B cell (primary cell): Measurements from ENCODE around the gene PUM2. TPM values are rescaled to one million over a fixed set of nuclear protein-coding genes. Genes with fewer than 3 reads are reported as not detected.

ENCODE experiments used
- ATAC-seq: fragments of 200-7000 bp; cut with Tn5 transposase; one replicate; pipeline ENCODE4 v1.10.0; 2021; ENCODE audit warnings: low read depth, mild to moderate bottlenecking, moderate number of reproducible peaks, moderate library complexity
- CTCF ChIA-PET: fragments of 350-600 bp; sonication (Branson Sonifier 250); formaldehyde crosslinking; loops from one replicate; lab custom pipeline; 2021; ENCODE audit warnings: antibody characterized with exemption, inconsistent platforms; lab: Charles Lee
- POLR2A ChIA-PET: fragments of 350-600 bp; sonication (Branson Sonifier 250); formaldehyde crosslinking; loops from one replicate; lab custom pipeline; 2021; ENCODE audit warnings: antibody characterized with exemption; lab: Charles Lee
- DNase-seq: peaks from one replicate; pipeline ENCODE4 v3.0.0; 2013
- H2AFZ ChIP-seq: 2 replicates; pipeline ENCODE4 v1.6.1; 2012; ENCODE audit warnings: mild to moderate bottlenecking, low read depth, low read length; ENCODE audit not compliant: insufficient read depth, poor library complexity, severe bottlenecking
- H3K27ac ChIP-seq, 2 donors: 1 replicate in 1 of 2; 2 replicates in 1 of 2; pipeline ENCODE4 v1.5.1; 2012 to 2013; ENCODE audit warnings: low read length in 2 of 2, mild to moderate bottlenecking in 2 of 2, moderate library complexity in 1 of 2
- H3K27me3 ChIP-seq, 4 experiments: fragments of 200-600 bp in 1 of 4; sonication (generic) in 1 of 4; replicated peaks in 1 of 4; 1 replicate in 2 of 4; 2 replicates in 2 of 4; pipeline versions ENCODE4 v1.6.1 to v1.7.0; 2013 to 2016; ENCODE audit warnings: low read length in 3 of 4, mild to moderate bottlenecking in 2 of 4, mixed read lengths in 1 of 4, moderate library complexity in 1 of 4; ENCODE audit not compliant: insufficient read depth in 4 of 4, control insufficient read depth in 3 of 4; ENCODE audit errors: control extremely low read depth in 1 of 4
- H3K36me3 ChIP-seq, 2 experiments: replicated peaks in 1 of 2; 1 replicate in 1 of 2; 2 replicates in 1 of 2; pipeline versions ENCODE4 v1.6.1 to v1.7.1; 2013; ENCODE audit warnings: low read length in 1 of 2; ENCODE audit not compliant: insufficient read depth in 2 of 2, control insufficient read depth in 1 of 2; ENCODE audit errors: control extremely low read depth in 1 of 2, extremely low read depth in 1 of 2
- H3K4me1 ChIP-seq, 2 donors: fragments of 200-600 bp in 1 of 2; sonication (generic) in 1 of 2; 1 replicate in 1 of 2; 2 replicates in 1 of 2; pipeline versions ENCODE4 v1.5.1 to v1.6.1; 2013 to 2017; ENCODE audit warnings: low read length in 2 of 2; ENCODE audit not compliant: control insufficient read depth in 2 of 2, insufficient read depth in 2 of 2
- H3K4me2 ChIP-seq: replicated peaks from 2 replicates; pipeline ENCODE3; 2012; ENCODE audit warnings: mild to moderate bottlenecking, low read depth, low read length; ENCODE audit not compliant: poor library complexity, severe bottlenecking
- H3K4me3 ChIP-seq, 5 experiments: fragments of 200-600 bp in 1 of 5; sonication (generic) in 1 of 5; 1 replicate in 3 of 5; 2 replicates in 2 of 5; pipeline versions ENCODE4 v1.5.1 to v1.7.0; 2011 to 2016; ENCODE audit warnings: low read length in 4 of 5, mild to moderate bottlenecking in 4 of 5, low read depth in 2 of 5, control low read depth in 1 of 5, moderate library complexity in 1 of 5; ENCODE audit not compliant: insufficient read depth in 1 of 5; ENCODE audit errors: control extremely low read depth in 1 of 5, extremely low read depth in 1 of 5
- H3K79me2 ChIP-seq: fragments of 200-600 bp; sonication (generic); one replicate; pipeline ENCODE4 v1.6.0; 2016; ENCODE audit warnings: low read length; ENCODE audit not compliant: control insufficient read depth, insufficient read depth
- H3K9ac ChIP-seq: fragments of 200-600 bp; sonication (generic); 2 replicates; pipeline ENCODE4 v1.6.1; 2017; ENCODE audit warnings: mild to moderate bottlenecking, low read length, moderate library complexity
- H3K9me3 ChIP-seq, 3 donors: one replicate each; pipeline versions ENCODE4 v1.6.1 to v1.7.1; 2013; ENCODE audit warnings: low read length in 2 of 3; ENCODE audit not compliant: control insufficient read depth in 2 of 3, insufficient read depth in 1 of 3; ENCODE audit errors: control extremely low read depth in 1 of 3
- H4K20me1 ChIP-seq: 2 replicates; pipeline ENCODE4 v1.6.0; 2012; ENCODE audit warnings: mild to moderate bottlenecking, low read length; ENCODE audit not compliant: insufficient read depth, control insufficient read depth, poor library complexity, severe bottlenecking
- H3K27ac Mint-ChIP-seq: one replicate; pipeline ENCODE4 v1.8.0; 2021; ENCODE audit warnings: mixed read lengths
- H3K27me3 Mint-ChIP-seq: one replicate; pipeline ENCODE4 v1.8.0; 2021; ENCODE audit warnings: mixed read lengths
- H3K4me1 Mint-ChIP-seq: one replicate; pipeline ENCODE4 v1.8.0; 2021; ENCODE audit warnings: mixed read lengths
- H3K4me3 Mint-ChIP-seq: one replicate; pipeline ENCODE4 v1.8.0; 2021; ENCODE audit warnings: mixed read lengths
- H3K9me3 Mint-ChIP-seq: one replicate; pipeline ENCODE4 v1.8.0; 2022; ENCODE audit warnings: mixed read lengths; ENCODE audit not compliant: insufficient read depth
- CTCF ChIP-seq: fragments of 200-600 bp; IDR thresholded peaks from one replicate; pipeline ENCODE4 v1.8.0; 2022; ENCODE audit warnings: antibody characterized with exemption, mild to moderate bottlenecking
- WGBS: methylation state at CpG from one replicate; pipeline ENCODE4 v1.1.5; 2013; ENCODE audit warnings: missing lambda C conversion rate; ENCODE audit not compliant: insufficient coverage; 5-methylcytosine and 5-hydroxymethylcytosine counted together
- intact Hi-C: fragments of 100-400 bp; cut with micrococcal nuclease; formaldehyde crosslinking; loops from one replicate; pipeline ENCODE4 v1.10.0; 2022
- polyA plus RNA-seq: library from polyadenylated mRNA; depleted of rRNA; stranded (reverse); fragments of >200 nt; gene quantifications from 2 replicates; pipeline ENCODE4 v1.2.3, GENCODE V29; 2012
- total RNA-seq, 2 donors: library from RNA; stranded (reverse); fragments of 120-200 nt in 1 of 2; gene quantifications; 1 replicate in 1 of 2; 2 replicates in 1 of 2; pipeline versions ENCODE4 v1.2.3 to v1.2.4, GENCODE V29; 2013 to 2022

PUM2 gene
- total and polyA plus RNA-seq, 2 donors (not counting 1 experiment from before 2014, with no cell fraction given): 21.1 to 151 TPM

- ATAC-seq: no peak
- WGBS: 92% methylated on average over 18 of the region's 20 CpGs
- no peaks in the 10 kb centered on the region for H3K79me2 ChIP-seq
These were observed 132.0 kb downstream of the PUM2 start for GRCh38 chr2:20218331-20219320.

More at GRCh38 chr2:20218331-20219320, 132.0 kb downstream of the PUM2 start:
- intact Hi-C loops: no loop called here
- Mint-ChIP-seq H3K4me1 (peaks cover 5% of the 10 kb centered on the region), H3K27me3 (peaks cover 24% of the 10 kb centered on the region), H3K27ac (no peak overlapping the region), H3K9me3 (no peaks in the 10 kb centered on the region), H3K4me3 (no peak overlapping the region)
- no peak for TF ChIP-seq CTCF
- H3K9me3 ChIP-seq: no peaks in the 10 kb centered on the region
- no peaks in the 10 kb centered on the region for H4K20me1 ChIP-seq
- DNase-seq: no peak
- H3K27ac ChIP-seq: no peak overlapping the region
- H3K36me3 ChIP-seq: no peaks in the 10 kb centered on the region
- H2AFZ ChIP-seq: no peak overlapping the region
- H3K27me3 ChIP-seq: peaks cover 0 to 19% (median 7%) of the 10 kb centered on the region in 4 experiments
- CTCF ChIA-PET: no interaction called here
- H3K9ac ChIP-seq: no peak overlapping the region
- peaks cover 7% of the 10 kb centered on the region in 2 donors for H3K4me1 ChIP-seq
- POLR2A ChIA-PET: interaction anchor here (0.5 kb wide), 1 partner anchor 15 kb away, joined by 4 read pairs; no protein-coding TSS in a partner anchor
- H3K4me2 ChIP-seq: no peak overlapping the region
- no peak overlapping the region for H3K4me3 ChIP-seq
